Measurements from ENCODE around the gene CCNA1.

Gene CCNA1

DNA sequence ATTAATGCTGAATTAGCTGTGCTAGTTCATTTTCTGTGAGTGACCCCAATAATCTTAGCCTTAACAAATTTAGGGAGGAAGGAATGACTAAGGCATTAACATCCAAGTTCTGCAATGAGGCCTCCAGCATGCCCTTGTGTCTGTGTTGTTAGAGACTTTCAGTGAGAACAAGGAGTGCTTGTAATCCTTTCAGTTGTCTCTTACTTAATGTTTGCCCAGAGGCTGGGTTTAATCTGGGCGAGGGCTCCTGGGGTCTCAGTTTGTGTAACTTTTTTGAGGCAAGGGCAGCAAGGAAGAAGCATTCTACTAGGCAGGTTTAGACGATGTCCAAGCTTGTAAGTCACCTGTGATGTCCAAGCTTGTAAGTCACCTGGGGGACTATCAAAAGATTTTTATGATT lies 24.3 kb downstream of the CCNA1 start:
- no peaks in the 10 kb centered on the region for H3K27me3 ChIP-seq (ENCODE audit: control insufficient read depth, insufficient read depth, low read length)
- H3K9ac ChIP-seq (ENCODE audit: low read length): no peak overlapping the region
- no peaks in the 10 kb centered on the region for H3K9me3 ChIP-seq (ENCODE audit: control insufficient read depth, low read depth, low read length)

DNA sequence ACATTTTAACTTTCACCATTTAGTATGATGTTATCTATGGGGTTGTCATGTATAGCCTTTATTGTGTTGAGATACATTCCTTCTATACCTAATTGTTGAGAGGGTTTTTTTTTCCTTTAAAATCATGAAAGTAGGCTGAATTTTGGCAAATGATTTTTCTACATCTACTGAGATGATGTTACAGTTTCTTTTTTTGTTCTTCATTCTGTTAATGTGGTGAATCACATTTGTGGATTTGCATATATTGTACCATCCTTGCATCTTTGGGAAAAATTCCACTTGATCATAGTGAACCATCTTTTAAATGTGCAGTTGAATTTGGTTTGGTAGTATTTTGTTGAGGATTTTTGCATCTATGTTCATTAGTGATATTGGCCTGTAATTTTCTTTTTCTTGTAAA lies 29.2 kb downstream of the CCNA1 start:
- no peaks in the 10 kb centered on the region for H3K9me3 ChIP-seq (ENCODE audit: control insufficient read depth, low read depth, low read length)

More for the DNA sequence above, 24.3 kb downstream of the CCNA1 start:
- H3K4me1 ChIP-seq (ENCODE audit: control insufficient read depth, low read depth, low read length): peaks cover 20% of the 10 kb centered on the region
- H3K4me3 ChIP-seq (ENCODE audit: low read length): no peak overlapping the region
- H3K27ac ChIP-seq (ENCODE audit: low read length): no peak overlapping the region
- H3K36me3 ChIP-seq (ENCODE audit: control insufficient read depth, low read depth, low read length): no peaks in the 10 kb centered on the region

DNA sequence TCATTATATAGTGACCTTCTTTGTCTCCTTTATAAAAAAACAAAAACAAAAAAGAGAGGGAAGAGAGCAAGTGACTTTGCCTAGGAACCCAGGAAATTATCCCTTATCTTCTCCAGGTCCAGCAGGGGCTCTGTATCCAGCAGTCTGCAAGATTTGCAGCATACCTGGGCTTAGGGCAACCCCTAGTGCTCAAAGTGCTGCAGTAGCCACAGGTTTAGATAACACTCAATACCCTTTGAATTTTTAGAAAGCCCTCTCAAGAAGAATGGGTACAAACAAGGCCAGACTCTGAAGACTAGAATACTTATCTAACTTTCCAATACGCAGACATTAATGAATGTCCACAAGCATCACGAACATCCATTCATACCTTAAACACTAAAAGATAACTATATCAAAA lies 43.2 kb downstream of the CCNA1 start:
- Histone ChIP-seq H3K9me3 (ENCODE audit: control insufficient read depth, low read depth, low read length) (no peaks in the 10 kb centered on the region), H3K9ac (ENCODE audit: low read length) (no peak overlapping the region), H3K36me3 (ENCODE audit: control insufficient read depth, low read depth, low read length) (no peaks in the 10 kb centered on the region), H3K27ac (ENCODE audit: low read length) (no peak overlapping the region), H3K4me3 (ENCODE audit: low read length) (no peak overlapping the region), H3K4me1 (ENCODE audit: control insufficient read depth, low read depth, low read length) (no peaks in the 10 kb centered on the region), H3K27me3 (ENCODE audit: control insufficient read depth, insufficient read depth, low read length) (no peaks in the 10 kb centered on the region)

More for the DNA sequence above, 29.2 kb downstream of the CCNA1 start:
- Histone ChIP-seq H3K4me3 (ENCODE audit: low read length) (no peak overlapping the region), H3K27ac (ENCODE audit: low read length) (no peak overlapping the region), H3K27me3 (ENCODE audit: control insufficient read depth, insufficient read depth, low read length) (no peaks in the 10 kb centered on the region), H3K9ac (ENCODE audit: low read length) (no peak overlapping the region), H3K36me3 (ENCODE audit: control insufficient read depth, low read depth, low read length) (no peaks in the 10 kb centered on the region), H3K4me1 (ENCODE audit: control insufficient read depth, low read depth, low read length) (peaks cover 2% of the 10 kb centered on the region)

DNA sequence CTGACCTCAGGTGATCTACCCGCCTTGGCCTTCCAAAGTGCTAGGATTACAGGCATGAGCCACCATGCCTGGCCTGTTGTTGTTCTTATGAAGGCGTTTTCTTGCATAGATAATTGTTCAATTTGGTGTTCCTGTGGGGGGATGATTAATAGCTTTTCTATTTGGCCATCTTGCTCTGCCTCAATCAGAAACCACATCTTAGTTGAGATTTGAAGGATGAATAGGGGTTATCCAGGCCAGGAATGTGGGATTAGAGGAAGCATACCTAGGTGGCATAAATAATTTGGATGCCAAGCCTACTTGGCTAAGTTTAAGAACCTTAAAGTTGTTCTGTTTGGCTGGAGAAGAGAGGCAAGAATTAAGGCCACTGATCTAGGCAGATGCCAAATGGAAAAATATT lies 44.4 kb downstream of the CCNA1 start:
- Histone ChIP-seq H3K9ac (ENCODE audit: low read length) (no peak overlapping the region), H3K4me3 (ENCODE audit: low read length) (no peak overlapping the region), H3K4me1 (ENCODE audit: control insufficient read depth, low read depth, low read length) (peaks cover 5% of the 10 kb centered on the region), H3K9me3 (ENCODE audit: control insufficient read depth, low read depth, low read length) (no peaks in the 10 kb centered on the region), H3K27me3 (ENCODE audit: control insufficient read depth, insufficient read depth, low read length) (no peaks in the 10 kb centered on the region), H3K36me3 (ENCODE audit: control insufficient read depth, low read depth, low read length) (no peaks in the 10 kb centered on the region), H3K27ac (ENCODE audit: low read length) (no peak overlapping the region)

DNA sequence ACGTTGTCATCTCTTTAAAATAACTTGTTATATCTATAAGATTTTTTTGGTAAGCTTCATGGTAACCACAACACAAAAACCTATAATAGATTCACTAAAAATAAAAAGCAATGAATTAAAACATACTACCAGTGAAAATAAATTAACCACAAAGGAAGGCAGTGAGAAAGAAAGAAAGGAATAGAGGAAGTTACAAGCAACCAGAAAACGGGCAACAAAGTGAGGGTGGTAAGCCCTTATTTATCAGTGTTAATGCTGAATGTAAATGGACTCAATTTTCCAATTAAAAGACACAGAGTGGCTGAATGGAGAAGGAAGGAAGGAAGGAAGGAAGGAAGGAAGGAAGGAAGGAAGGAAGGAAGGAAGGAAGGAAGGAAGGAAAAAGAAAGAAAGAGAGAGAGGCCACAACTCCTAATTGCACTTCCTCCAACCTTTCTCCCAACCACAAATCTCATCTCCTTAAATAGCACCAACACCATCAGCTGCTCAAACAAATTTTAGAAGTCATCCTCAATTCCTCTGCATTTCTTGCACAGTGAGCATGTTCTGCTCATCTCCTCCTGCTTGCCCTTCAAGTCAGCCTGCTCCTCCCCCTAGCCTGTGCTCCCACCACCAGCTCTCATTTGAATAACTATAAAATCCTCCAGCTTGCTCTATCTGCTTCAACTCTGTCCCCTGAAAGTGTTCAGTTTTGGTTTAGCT lies 48.6 kb downstream of the CCNA1 start:
- no peak overlapping the region for H3K9ac ChIP-seq (ENCODE audit: low read length)
- no peaks in the 10 kb centered on the region for H3K27me3 ChIP-seq (ENCODE audit: control insufficient read depth, insufficient read depth, low read length)
- H3K36me3 ChIP-seq (ENCODE audit: control insufficient read depth, low read depth, low read length): no peaks in the 10 kb centered on the region
- no peak overlapping the region for H3K27ac ChIP-seq (ENCODE audit: low read length)
- no peaks in the 10 kb centered on the region for H3K9me3 ChIP-seq (ENCODE audit: control insufficient read depth, low read depth, low read length)
- no peak overlapping the region for H3K4me3 ChIP-seq (ENCODE audit: low read length)
- peaks cover 5% of the 10 kb centered on the region for H3K4me1 ChIP-seq (ENCODE audit: control insufficient read depth, low read depth, low read length)

DNA sequence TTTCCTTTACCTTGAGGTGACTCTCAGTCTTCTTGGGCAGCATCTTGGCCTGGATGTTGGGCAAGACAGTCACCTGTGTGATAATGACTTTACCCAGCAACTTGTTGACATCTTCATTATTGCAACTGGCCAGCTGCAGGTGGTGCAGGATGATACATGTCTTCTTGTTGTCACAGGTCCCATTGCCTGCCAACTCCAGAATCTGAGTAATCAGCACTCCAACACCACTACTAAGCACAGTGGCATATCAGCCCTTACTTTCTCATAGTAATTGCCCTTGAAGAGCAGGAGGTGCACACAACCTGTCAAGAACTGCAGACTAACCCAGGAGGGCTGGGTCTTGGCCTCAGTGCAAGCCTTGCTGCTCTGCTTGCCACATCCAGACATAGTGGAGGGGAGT lies 57.8 kb downstream of the CCNA1 start:
- Histone ChIP-seq H3K36me3 (ENCODE audit: control insufficient read depth, low read depth, low read length) (no peaks in the 10 kb centered on the region), H3K9me3 (ENCODE audit: control insufficient read depth, low read depth, low read length) (no peaks in the 10 kb centered on the region), H3K27me3 (ENCODE audit: control insufficient read depth, insufficient read depth, low read length) (no peaks in the 10 kb centered on the region), H3K4me1 (ENCODE audit: control insufficient read depth, low read depth, low read length) (no peaks in the 10 kb centered on the region), H3K27ac (ENCODE audit: low read length) (no peak overlapping the region), H3K4me3 (ENCODE audit: low read length) (no peak overlapping the region), H3K9ac (ENCODE audit: low read length) (no peak overlapping the region)
